Testis (tissue), 2 donors: ENCODE data around the gene LAMA5.

ENCODE experiments used
- POLR2A ChIP-seq: fragments of 450-650 bp; IDR thresholded peaks from one replicate; pipeline ENCODE4 v1.6.1; 2017; ENCODE audit warnings: antibody characterized with exemption, mild to moderate bottlenecking, moderate library complexity
- TF ChIP-seq, protein P1 (sequence below), 3 experiments: fragments of 450-650 bp in 2 of 3; fragments of 200-600 bp in 1 of 3; sonication (generic) in 1 of 3; IDR thresholded peaks; one replicate each; pipeline ENCODE4 v1.5.1; 2016 to 2019; ENCODE audit warnings: antibody characterized with exemption in 3 of 3, mild to moderate bottlenecking in 2 of 3, moderate library complexity in 1 of 3

DNA sequence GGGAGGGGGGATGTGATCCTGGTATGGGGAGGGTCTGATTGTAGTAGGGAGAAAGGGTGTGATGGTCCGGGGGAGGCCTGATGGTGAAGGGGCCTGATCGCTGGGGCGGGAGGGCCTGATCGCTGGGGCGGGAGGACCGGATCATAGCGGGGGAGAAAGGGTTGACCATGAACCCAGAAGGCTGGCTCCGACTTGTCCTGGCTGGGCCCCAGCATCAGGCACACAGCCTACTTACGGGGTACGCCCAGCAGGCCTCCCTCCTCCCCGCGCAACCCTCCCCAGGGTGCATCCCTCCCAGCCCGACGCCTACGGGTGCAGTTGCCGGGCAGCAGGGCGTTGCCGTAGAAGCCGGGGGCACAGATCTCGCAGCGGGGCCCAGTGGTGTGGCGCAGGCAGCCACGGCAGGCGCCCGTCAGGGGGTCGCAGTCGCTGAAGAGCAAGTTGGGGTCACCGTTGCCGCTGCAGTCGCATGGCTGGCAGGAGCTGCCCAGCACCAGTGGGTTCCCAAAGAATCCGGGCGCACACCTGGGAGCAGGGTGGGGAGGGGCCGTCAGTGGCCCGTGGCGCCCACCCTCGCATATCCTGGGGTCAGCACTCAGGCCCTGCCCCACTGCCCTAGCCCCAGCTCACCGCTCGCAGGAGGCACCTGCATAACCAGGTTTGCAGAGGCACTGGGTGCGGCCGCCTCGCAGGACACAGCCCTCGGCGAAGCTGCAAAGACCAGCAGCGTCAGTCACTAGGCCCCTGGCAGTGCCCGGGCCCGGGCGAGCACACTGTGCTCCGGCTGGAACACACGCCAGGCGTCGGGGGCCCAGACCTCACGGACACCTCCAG, 43.7 kb downstream of the LAMA5 start:
- TF ChIP-seq, protein P1, sequence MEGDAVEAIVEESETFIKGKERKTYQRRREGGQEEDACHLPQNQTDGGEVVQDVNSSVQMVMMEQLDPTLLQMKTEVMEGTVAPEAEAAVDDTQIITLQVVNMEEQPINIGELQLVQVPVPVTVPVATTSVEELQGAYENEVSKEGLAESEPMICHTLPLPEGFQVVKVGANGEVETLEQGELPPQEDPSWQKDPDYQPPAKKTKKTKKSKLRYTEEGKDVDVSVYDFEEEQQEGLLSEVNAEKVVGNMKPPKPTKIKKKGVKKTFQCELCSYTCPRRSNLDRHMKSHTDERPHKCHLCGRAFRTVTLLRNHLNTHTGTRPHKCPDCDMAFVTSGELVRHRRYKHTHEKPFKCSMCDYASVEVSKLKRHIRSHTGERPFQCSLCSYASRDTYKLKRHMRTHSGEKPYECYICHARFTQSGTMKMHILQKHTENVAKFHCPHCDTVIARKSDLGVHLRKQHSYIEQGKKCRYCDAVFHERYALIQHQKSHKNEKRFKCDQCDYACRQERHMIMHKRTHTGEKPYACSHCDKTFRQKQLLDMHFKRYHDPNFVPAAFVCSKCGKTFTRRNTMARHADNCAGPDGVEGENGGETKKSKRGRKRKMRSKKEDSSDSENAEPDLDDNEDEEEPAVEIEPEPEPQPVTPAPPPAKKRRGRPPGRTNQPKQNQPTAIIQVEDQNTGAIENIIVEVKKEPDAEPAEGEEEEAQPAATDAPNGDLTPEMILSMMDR (IDR thresholded peaks at IDR 0.05) = no peak
- no peak for TF ChIP-seq POLR2A
